Activated CD8-positive, alpha-beta memory T cell treated with anti-CD3 and anti-CD28 coated beads, Interleukin-2, amount 50 U/mL, for 24 hours (primary cell): ENCODE measurements around the gene PSMD14.

Experiments used
- DNase-seq: peaks from one replicate; pipeline ENCODE4 v3.0.0-alpha.2; 2020; ENCODE audit errors: extremely low read depth

The PSMD14 gene

GRCh38 chr2:161419638-161420190 lies 111.5 kb downstream of the PSMD14 start:
- no peak for DNase-seq

- DNase-seq, result no peak
Observed at GRCh38 chr2:161420406-161421074, 112.3 kb downstream of the PSMD14 start.

GRCh38 chr2:161421686-161422085 lies 113.5 kb downstream of the PSMD14 start:
- no peak for DNase-seq

GRCh38 chr2:161422816-161423403 lies 114.7 kb downstream of the PSMD14 start:
- no peak for DNase-seq

- no peak for DNase-seq
Observed at GRCh38 chr2:161423421-161424393, 115.5 kb downstream of the PSMD14 start.

GRCh38 chr2:161424394-161424769 lies 116.2 kb downstream of the PSMD14 start:
- no peak for DNase-seq

- no peak for DNase-seq
Observed at GRCh38 chr2:161424891-161425727, 116.9 kb downstream of the PSMD14 start.

GRCh38 chr2:161425728-161426454 lies 117.7 kb downstream of the PSMD14 start:
- DNase-seq, result no peak

GRCh38 chr2:161426455-161426921 lies 118.3 kb downstream of the PSMD14 start:
- DNase-seq, result no peak

GRCh38 chr2:161426922-161427663 lies 118.9 kb downstream of the PSMD14 start:
- no peak for DNase-seq

GRCh38 chr2:161427664-161428587 lies 119.7 kb downstream of the PSMD14 start:
- no peak for DNase-seq

GRCh38 chr2:161430386-161430785 lies 122.2 kb downstream of the PSMD14 start:
- DNase-seq, result no peak

- DNase-seq, result no peak
Observed at GRCh38 chr2:161432107-161432506, 123.9 kb downstream of the PSMD14 start.

- no peak for DNase-seq
Observed at GRCh38 chr2:161434118-161434517, 125.9 kb downstream of the PSMD14 start.

GRCh38 chr2:161436411-161436810 lies 128.2 kb downstream of the PSMD14 start:
- DNase-seq, result no peak

GRCh38 chr2:161438598-161438997 lies 130.4 kb downstream of the PSMD14 start:
- no peak for DNase-seq

- DNase-seq, result no peak
Observed at GRCh38 chr2:161445097-161445496, 136.9 kb downstream of the PSMD14 start.

GRCh38 chr2:161448431-161448830 lies 140.2 kb downstream of the PSMD14 start:
- DNase-seq, result no peak
